RWPE2 (cell line): ENCODE results near the gene KLLN.

Experiments used
- ATAC-seq: fragments of 200-7000 bp; cut with Tn5 transposase; 3 replicates; pipeline ENCODE4 v1.9.1; 2021; ENCODE audit warnings: low read depth
- DNase-seq: peaks from one replicate; pipeline ENCODE4 v3.0.0-alpha.2; 2020; ENCODE audit warnings: low spot score
- H3K27ac ChIP-seq: fragments of 450-650 bp; 2 replicates; pipeline ENCODE4 v1.5.1; 2017; ENCODE audit warnings: mild to moderate bottlenecking; ENCODE audit not compliant: poor library complexity, severe bottlenecking
- H3K27me3 ChIP-seq: fragments of 250-450 bp; sonication (Bioruptor Pico); 2 replicates; pipeline ENCODE4 v1.5.1; 2021; ENCODE audit warnings: mild to moderate bottlenecking, moderate library complexity; ENCODE audit not compliant: insufficient read depth, poor library complexity, severe bottlenecking
- H3K36me3 ChIP-seq: fragments of 250-450 bp; sonication (Bioruptor Pico); 2 replicates; pipeline ENCODE4 v1.5.1; 2020; ENCODE audit warnings: low read depth, mild to moderate bottlenecking, moderate library complexity
- H3K4me1 ChIP-seq: fragments of 250-450 bp; sonication (Bioruptor Pico); 2 replicates; pipeline ENCODE4 v1.5.1; 2021; ENCODE audit warnings: mild to moderate bottlenecking, moderate library complexity; ENCODE audit not compliant: insufficient read depth, poor library complexity, severe bottlenecking
- H3K4me3 ChIP-seq: fragments of 250-450 bp; sonication (Bioruptor Pico); 2 replicates; pipeline ENCODE4 v1.5.1; 2021; ENCODE audit warnings: mild to moderate bottlenecking, moderate library complexity; ENCODE audit not compliant: severe bottlenecking
- H3K9me3 ChIP-seq: fragments of 250-450 bp; sonication (Bioruptor Pico); 2 replicates; pipeline ENCODE4 v1.5.1; 2021; ENCODE audit warnings: mild to moderate bottlenecking, moderate library complexity; ENCODE audit not compliant: severe bottlenecking
- TF ChIP-seq, protein P1 (sequence below): fragments of 450-650 bp; IDR thresholded peaks from one replicate; pipeline ENCODE4 v1.5.1; 2017; ENCODE audit warnings: mild to moderate bottlenecking, moderate library complexity; ENCODE audit not compliant: poor library complexity, severe bottlenecking

KLLN gene

DNA sequence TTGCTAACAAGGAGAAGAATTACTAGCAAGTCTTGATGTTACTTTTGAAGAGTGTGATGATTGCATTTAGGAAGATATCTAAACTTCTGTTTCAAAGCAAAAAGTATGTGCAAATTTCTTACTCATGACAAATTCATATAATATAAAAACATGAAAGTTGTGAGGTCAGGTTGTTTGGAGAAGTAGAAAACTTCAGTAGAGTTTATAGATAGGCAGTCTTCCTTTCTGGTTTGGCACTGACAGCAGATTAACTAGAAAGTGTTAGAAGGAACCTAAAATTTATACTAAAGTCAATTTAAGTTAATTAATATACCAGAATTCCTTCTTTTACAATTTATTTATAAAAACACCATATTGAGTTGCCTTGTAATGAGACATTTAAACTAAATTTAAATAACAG is 17.0 kb upstream of the KLLN start:
- Histone ChIP-seq H3K27ac (no peak overlapping the region), H3K4me3 (no peak overlapping the region), H3K36me3 (peaks cover 65% of the 10 kb centered on the region), H3K9me3 (no peaks in the 10 kb centered on the region), H3K27me3 (no peaks in the 10 kb centered on the region), H3K4me1 (peaks cover 6% of the 10 kb centered on the region)
- DNase-seq = no peak
- TF ChIP-seq, protein P1, sequence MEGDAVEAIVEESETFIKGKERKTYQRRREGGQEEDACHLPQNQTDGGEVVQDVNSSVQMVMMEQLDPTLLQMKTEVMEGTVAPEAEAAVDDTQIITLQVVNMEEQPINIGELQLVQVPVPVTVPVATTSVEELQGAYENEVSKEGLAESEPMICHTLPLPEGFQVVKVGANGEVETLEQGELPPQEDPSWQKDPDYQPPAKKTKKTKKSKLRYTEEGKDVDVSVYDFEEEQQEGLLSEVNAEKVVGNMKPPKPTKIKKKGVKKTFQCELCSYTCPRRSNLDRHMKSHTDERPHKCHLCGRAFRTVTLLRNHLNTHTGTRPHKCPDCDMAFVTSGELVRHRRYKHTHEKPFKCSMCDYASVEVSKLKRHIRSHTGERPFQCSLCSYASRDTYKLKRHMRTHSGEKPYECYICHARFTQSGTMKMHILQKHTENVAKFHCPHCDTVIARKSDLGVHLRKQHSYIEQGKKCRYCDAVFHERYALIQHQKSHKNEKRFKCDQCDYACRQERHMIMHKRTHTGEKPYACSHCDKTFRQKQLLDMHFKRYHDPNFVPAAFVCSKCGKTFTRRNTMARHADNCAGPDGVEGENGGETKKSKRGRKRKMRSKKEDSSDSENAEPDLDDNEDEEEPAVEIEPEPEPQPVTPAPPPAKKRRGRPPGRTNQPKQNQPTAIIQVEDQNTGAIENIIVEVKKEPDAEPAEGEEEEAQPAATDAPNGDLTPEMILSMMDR = no peak
- ATAC-seq = no peak

DNA sequence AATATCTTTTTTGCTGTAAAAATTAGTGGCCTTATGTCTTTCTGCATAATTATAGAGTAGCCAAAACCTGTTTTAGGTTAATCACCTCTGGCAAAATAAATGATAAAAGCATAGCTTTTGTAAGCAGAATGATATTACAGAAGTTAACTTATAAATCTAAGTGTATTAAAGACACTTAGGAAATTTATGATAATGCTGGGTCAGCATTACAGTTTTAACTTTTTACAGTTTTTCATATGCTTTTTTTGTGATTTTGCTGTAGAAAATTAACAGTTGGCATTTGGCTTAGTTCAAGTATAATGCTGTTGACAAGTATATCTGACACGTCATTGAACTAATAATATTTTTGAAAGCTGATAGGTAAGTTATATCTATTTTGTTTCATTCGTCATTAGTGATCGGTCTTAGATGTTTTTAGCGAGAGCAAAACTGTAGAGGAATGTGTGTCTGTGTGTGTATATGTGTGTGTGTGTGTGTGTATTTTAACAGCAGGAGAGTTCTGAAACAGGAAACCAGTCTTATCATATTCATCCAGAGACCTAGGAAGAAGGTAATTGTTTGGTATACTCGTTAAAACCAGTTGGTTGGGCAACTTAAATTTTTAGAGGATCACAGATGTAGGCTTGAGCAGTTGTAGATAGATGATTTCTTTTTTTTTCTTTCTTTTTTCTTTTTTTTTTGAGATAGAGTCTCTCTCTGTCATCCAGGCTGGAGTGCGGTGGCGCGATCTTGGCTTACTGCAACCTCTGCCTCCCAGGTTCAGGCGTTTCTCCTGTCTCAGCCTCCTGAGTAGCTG is 15.5 kb upstream of the KLLN start:
- Histone ChIP-seq H3K4me3 (no peak overlapping the region), H3K27me3 (no peaks in the 10 kb centered on the region), H3K9me3 (no peaks in the 10 kb centered on the region), H3K4me1 (peaks cover 21% of the 10 kb centered on the region), H3K36me3 (peaks cover 58% of the 10 kb centered on the region), H3K27ac (no peak overlapping the region)
- DNase-seq (no peak), ATAC-seq (no peak)
- TF ChIP-seq, protein P1 = no peak

DNA sequence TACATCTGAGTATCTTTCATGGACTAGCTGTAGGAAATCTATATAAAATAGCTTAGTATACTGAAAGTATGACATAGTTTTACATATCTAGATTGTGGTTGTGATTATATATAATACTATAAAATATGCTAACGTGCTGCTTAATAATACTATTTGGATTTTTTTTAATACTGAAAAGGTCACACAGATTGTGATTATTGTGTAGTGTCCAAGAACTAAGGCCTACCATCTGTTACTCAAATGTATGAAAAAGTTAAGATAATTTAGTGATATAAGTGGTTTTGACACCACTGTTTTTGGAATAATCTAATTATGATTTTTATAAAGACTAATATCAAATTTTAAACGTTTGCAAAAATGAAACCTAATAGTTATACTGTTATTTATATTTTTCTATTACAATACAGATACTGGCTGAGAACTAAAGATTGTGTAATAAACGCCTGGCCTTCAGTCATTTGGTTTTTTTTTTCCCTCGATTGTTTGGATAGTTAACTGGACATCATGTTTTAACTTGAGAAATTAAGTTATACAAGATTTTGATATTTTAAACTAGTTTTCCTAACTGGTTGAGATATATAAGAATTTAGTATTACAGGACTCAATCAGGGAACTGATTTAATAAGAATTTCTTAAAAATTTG is 12.7 kb upstream of the KLLN start:
- TF ChIP-seq, protein P1 = no peak
- peaks cover 38% of the 10 kb centered on the region for H3K36me3 ChIP-seq

DNA sequence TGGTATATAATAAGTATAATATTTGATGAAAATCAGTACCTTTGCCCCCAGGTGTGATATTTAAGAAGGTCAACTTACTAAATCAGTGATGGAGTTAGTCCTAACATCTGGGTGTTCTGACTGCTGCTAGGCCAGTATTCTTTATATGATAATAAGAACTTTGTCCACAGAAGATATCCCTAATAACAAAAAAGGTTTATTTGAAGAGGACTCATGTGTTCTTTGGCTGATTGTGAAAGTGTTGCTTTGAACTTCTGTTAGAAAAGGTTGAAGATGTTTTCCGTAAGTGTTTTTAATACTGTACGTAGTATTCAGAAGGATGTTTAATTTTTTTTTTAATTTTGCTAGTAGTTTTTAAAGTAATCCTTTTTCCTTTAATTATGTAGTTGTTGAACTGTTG is 10.3 kb upstream of the KLLN start:
- H3K4me1 ChIP-seq = peaks cover 44% of the 10 kb centered on the region

More for the DNA sequence above, 12.7 kb upstream of the KLLN start:
- no peak overlapping the region for H3K27ac ChIP-seq
- DNase-seq (no peak), ATAC-seq (no peak)
- H3K9me3 ChIP-seq = no peaks in the 10 kb centered on the region
- H3K4me1 ChIP-seq = peaks cover 28% of the 10 kb centered on the region
- no peak overlapping the region for H3K4me3 ChIP-seq
- no peaks in the 10 kb centered on the region for H3K27me3 ChIP-seq

More for the DNA sequence above, 10.3 kb upstream of the KLLN start:
- TF ChIP-seq, protein P1 = no peak
- Histone ChIP-seq H3K36me3 (peaks cover 26% of the 10 kb centered on the region), H3K9me3 (no peaks in the 10 kb centered on the region), H3K27ac (no peak overlapping the region), H3K27me3 (no peaks in the 10 kb centered on the region), H3K4me3 (no peak overlapping the region)
- ATAC-seq (no peak), DNase-seq (no peak)
